KMS-11 (cell line): Measurements from ENCODE around the gene SYNPR.

ENCODE experiments used
- H2AFZ ChIP-seq: fragments of 200-600 bp; sonication (generic); 2 replicates; pipeline ENCODE4 v1.6.1; 2016; ENCODE audit warnings: antibody characterized with exemption, mixed run types, low read depth
- H3K27ac ChIP-seq: fragments of 200-600 bp; sonication (generic); 2 replicates; pipeline ENCODE4 v1.6.1; 2016; ENCODE audit warnings: mild to moderate bottlenecking, mixed run types
- H3K27me3 ChIP-seq: fragments of 200-600 bp; sonication (generic); 2 replicates; pipeline ENCODE4 v1.6.1; 2017; ENCODE audit warnings: mild to moderate bottlenecking, low read depth, mixed run types, moderate library complexity; ENCODE audit not compliant: insufficient read depth
- H3K36me3 ChIP-seq: fragments of 200-600 bp; sonication (generic); 2 replicates; pipeline ENCODE4 v1.6.1; 2017; ENCODE audit warnings: mild to moderate bottlenecking, mixed run types; ENCODE audit not compliant: insufficient read depth
- H3K4me1 ChIP-seq: fragments of 200-600 bp; sonication (generic); 2 replicates; pipeline ENCODE4 v1.6.1; 2016; ENCODE audit warnings: mild to moderate bottlenecking, low read depth, mixed run types; ENCODE audit not compliant: poor library complexity, severe bottlenecking
- H3K4me2 ChIP-seq: fragments of 200-600 bp; sonication (generic); 2 replicates; pipeline ENCODE4 v1.7.0; 2016; ENCODE audit warnings: mild to moderate bottlenecking, mixed run types
- H3K4me3 ChIP-seq: fragments of 200-600 bp; sonication (generic); IDR thresholded peaks from 2 replicates; pipeline ENCODE4 v1.6.1; 2017; ENCODE audit warnings: low read depth, low read length, mixed read lengths; ENCODE audit not compliant: insufficient read depth
- H3K79me2 ChIP-seq: fragments of 200-600 bp; sonication (generic); 2 replicates; pipeline ENCODE4 v1.6.1; 2016; ENCODE audit warnings: low read depth, mixed run types; ENCODE audit not compliant: insufficient read depth
- H3K9ac ChIP-seq: fragments of 200-600 bp; sonication (generic); 2 replicates; pipeline ENCODE4 v1.6.1; 2016; ENCODE audit warnings: mild to moderate bottlenecking, mixed run types
- H4K20me1 ChIP-seq: fragments of 200-600 bp; sonication (generic); 2 replicates; pipeline ENCODE4 v1.6.1; 2016; ENCODE audit warnings: mild to moderate bottlenecking, mixed run types; ENCODE audit not compliant: insufficient read depth
- TF ChIP-seq, protein P1 (sequence below): fragments of 200-600 bp; sonication (generic); conservative IDR thresholded peaks from 2 replicates; pipeline ENCODE4 v1.6.1; 2017; ENCODE audit warnings: low read depth, mild to moderate bottlenecking, antibody characterized with exemption, low read length, moderate library complexity, mixed read lengths

Gene SYNPR

DNA sequence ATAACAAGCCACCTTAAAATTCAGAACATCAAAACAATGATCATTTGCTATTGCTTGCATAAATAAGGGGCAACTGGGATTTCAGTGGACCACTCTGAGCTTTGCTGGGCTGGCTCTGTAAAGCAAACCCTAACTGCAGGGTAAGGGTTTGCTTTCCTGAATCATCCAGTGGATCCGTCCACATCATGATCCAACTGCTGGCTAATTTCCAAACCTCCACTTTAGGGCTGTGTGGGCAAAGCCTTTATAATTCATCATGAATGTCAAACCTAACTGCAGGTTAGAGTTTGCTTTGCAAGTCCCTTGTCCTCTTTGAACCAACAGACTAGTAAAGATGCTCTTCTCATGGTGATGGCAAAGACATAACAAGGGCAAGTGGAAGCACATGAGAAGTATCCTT is 76.1 kb downstream of the SYNPR start:
- Histone ChIP-seq H3K36me3 (no peaks in the 10 kb centered on the region), H3K27me3 (no peaks in the 10 kb centered on the region), H3K4me2 (no peak overlapping the region), H3K27ac (no peak overlapping the region), H3K9ac (no peak overlapping the region), H4K20me1 (no peaks in the 10 kb centered on the region), H2AFZ (no peak overlapping the region), H3K79me2 (no peaks in the 10 kb centered on the region), H3K4me1 (no peaks in the 10 kb centered on the region), H3K4me3 (no peak overlapping the region)
- TF ChIP-seq, protein P1, sequence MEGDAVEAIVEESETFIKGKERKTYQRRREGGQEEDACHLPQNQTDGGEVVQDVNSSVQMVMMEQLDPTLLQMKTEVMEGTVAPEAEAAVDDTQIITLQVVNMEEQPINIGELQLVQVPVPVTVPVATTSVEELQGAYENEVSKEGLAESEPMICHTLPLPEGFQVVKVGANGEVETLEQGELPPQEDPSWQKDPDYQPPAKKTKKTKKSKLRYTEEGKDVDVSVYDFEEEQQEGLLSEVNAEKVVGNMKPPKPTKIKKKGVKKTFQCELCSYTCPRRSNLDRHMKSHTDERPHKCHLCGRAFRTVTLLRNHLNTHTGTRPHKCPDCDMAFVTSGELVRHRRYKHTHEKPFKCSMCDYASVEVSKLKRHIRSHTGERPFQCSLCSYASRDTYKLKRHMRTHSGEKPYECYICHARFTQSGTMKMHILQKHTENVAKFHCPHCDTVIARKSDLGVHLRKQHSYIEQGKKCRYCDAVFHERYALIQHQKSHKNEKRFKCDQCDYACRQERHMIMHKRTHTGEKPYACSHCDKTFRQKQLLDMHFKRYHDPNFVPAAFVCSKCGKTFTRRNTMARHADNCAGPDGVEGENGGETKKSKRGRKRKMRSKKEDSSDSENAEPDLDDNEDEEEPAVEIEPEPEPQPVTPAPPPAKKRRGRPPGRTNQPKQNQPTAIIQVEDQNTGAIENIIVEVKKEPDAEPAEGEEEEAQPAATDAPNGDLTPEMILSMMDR, result no peak

DNA sequence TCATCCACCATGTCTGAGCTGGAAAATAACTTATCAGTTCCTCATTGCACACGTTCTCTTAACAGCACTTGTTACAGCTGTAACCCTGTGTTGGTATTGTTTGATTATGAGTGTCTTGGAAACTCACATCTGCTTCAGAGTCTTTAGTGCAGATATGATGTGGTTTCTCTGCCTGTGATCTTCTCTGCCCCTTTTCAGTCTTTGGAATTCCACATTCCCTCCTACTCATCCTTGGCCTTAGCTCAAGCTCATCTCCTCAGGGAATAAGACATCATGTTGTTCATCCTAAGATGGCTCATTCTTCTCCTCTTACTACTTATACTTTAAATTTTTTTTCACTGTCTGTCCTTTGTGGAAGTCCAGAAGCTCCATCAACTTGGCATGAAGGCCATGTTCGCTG is 77.7 kb downstream of the SYNPR start:
- no peak overlapping the region for H3K4me2 ChIP-seq
- no peaks in the 10 kb centered on the region for H3K36me3 ChIP-seq
- H2AFZ ChIP-seq, result no peak overlapping the region
- no peak overlapping the region for H3K27ac ChIP-seq
- no peak overlapping the region for H3K4me3 ChIP-seq
- no peaks in the 10 kb centered on the region for H3K27me3 ChIP-seq
- H4K20me1 ChIP-seq, result no peaks in the 10 kb centered on the region
- H3K79me2 ChIP-seq, result no peaks in the 10 kb centered on the region
- TF ChIP-seq, protein P1, result no peak
- no peak overlapping the region for H3K9ac ChIP-seq
- no peaks in the 10 kb centered on the region for H3K4me1 ChIP-seq

DNA sequence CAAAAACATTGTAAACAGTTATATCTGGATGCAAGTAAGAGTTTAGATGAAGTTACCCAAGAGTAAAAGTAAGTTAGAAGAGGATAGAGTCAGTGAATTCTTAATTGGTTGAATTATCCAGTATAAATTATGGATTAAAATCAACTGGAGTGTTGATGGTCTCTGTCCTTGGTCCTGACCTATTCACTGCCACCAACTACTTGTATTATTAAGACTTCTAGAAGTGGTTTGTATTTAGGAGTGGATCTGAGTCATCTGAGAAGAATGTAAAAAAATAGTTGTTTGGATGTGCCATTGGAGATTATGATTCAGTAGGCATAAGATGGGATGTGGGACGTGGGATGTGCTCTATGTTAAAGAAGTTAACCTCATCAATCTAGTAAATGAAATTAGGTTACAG is 86.4 kb downstream of the SYNPR start:
- Histone ChIP-seq H4K20me1 (no peaks in the 10 kb centered on the region), H3K9ac (no peak overlapping the region), H3K4me3 (no peak overlapping the region), H3K79me2 (no peaks in the 10 kb centered on the region), H2AFZ (no peak overlapping the region), H3K36me3 (no peaks in the 10 kb centered on the region), H3K27ac (no peak overlapping the region), H3K4me2 (no peak overlapping the region), H3K27me3 (no peaks in the 10 kb centered on the region), H3K4me1 (no peaks in the 10 kb centered on the region)
- TF ChIP-seq, protein P1, result no peak

DNA sequence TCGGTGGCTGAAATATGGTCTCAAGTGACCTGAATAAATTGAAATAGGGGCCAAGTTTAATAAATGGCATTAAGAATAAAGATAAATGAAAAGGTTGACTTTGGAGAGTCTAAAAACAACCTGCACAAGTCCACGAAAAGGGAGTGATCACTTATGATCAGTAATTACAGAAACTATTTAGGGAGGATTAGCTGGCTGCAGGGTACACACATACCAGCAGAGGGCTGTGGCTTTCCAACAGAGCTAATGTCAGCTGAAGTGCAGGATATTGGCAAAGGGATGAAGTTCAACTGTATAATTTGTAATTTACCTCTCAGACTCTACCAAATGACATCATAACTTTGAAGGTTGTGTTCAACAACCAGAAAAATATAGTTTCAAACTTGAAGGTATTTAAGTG is 86.8 kb downstream of the SYNPR start:
- Histone ChIP-seq H4K20me1 (no peaks in the 10 kb centered on the region), H3K4me1 (no peaks in the 10 kb centered on the region), H3K27me3 (no peaks in the 10 kb centered on the region), H3K79me2 (no peaks in the 10 kb centered on the region), H3K9ac (no peak overlapping the region), H2AFZ (no peak overlapping the region), H3K4me3 (no peak overlapping the region), H3K36me3 (no peaks in the 10 kb centered on the region), H3K4me2 (no peak overlapping the region), H3K27ac (no peak overlapping the region)
- TF ChIP-seq, protein P1, result 0 out of 2 replicates have a peak, but pooled peaks have one; percentile 19

DNA sequence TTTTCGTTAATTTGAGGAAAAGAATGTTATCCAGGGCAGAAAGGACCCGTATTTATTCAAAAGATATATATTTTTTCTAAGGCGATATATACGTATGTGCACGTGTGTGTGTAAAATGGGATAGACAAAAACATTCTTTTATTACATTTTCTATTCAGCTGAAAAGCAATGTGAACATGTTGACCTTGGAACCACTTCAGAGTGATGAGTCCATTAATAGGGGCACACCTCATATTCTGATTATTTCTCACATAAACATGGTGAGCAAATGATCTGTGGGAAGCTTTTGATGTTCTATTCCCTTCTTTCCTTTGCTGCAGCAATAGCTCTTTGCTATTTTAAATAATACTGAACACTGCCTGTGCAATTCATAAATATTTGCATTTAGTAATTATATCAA is 87.6 kb downstream of the SYNPR start:
- TF ChIP-seq, protein P1, result no peak
- Histone ChIP-seq H3K36me3 (no peaks in the 10 kb centered on the region), H3K4me2 (no peak overlapping the region), H4K20me1 (no peaks in the 10 kb centered on the region), H3K79me2 (no peaks in the 10 kb centered on the region), H3K4me3 (no peak overlapping the region), H3K9ac (no peak overlapping the region), H3K4me1 (no peaks in the 10 kb centered on the region), H3K27me3 (no peaks in the 10 kb centered on the region), H2AFZ (no peak overlapping the region), H3K27ac (no peak overlapping the region)
